HEK293T (cell line): ENCODE results near the gene EIF2A.

Experiments used
- ARNT ChIP-seq: fragments of 450-650 bp; IDR thresholded peaks from 2 replicates; pipeline ENCODE4 v1.6.1; 2017; ENCODE audit warnings: mild to moderate bottlenecking
- ELF4 ChIP-seq: fragments of 450-650 bp; IDR thresholded peaks from 2 replicates; pipeline ENCODE4 v1.6.1; 2017; ENCODE audit warnings: antibody characterized with exemption
- FOXM1 ChIP-seq: fragments of 450-650 bp; IDR thresholded peaks from 2 replicates; pipeline ENCODE4 v1.6.1; 2017; ENCODE audit warnings: mild to moderate bottlenecking, borderline replicate concordance
- NFRKB ChIP-seq: fragments of 450-650 bp; IDR thresholded peaks from 2 replicates; pipeline ENCODE4 v1.6.1; 2016; ENCODE audit warnings: mild to moderate bottlenecking, moderate library complexity
- PKNOX1 ChIP-seq: fragments of 450-650 bp; IDR thresholded peaks from 2 replicates; pipeline ENCODE4 v1.6.1; 2016
- SP1 ChIP-seq: fragments of 450-650 bp; IDR thresholded peaks from 2 replicates; pipeline ENCODE4 v1.6.1; 2017

DNA sequence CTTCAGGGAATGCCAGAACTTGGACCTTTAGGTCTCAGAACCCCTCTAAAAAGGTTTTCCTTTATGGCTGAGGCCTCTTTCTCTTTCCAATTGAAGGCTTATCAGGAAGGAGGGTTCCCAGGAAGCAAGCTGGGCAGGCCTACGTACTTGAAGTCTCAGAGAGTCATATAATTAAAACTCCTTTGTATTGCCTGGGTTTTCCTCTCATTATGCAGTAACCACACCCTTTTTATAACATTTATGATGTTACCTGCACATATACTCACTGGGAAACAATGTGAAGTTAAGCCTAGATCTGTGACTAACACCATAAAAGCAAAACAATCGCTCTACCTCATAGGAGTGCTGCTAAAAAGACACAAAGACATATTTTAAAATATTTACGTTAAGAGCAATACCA, 27.6 kb upstream of the EIF2A start:
- TF ChIP-seq SP1 (no peak), NFRKB (no peak), FOXM1 (no peak), ELF4 (no peak), ARNT (no peak), PKNOX1 (no peak)
